DOHH2 (cell line): ENCODE data around the gene MTX2.

Experiments used
- H3F3A ChIP-seq: fragments of 200-600 bp; sonication (generic), shearing (Covaris generic); 2 replicates; pipeline ENCODE4 v1.6.0; 2016; ENCODE audit warnings: antibody characterized with exemption, mild to moderate bottlenecking; ENCODE audit not compliant: control insufficient read depth, insufficient read depth
- H3K27ac ChIP-seq: fragments of 200-600 bp; sonication (generic); 2 replicates; pipeline ENCODE4 v1.5.1; 2014; ENCODE audit warnings: low read depth, mild to moderate bottlenecking, low read length, moderate library complexity
- H3K27me3 ChIP-seq: fragments of 200-600 bp; sonication (generic); 2 replicates; pipeline ENCODE4 v1.6.1; 2014; ENCODE audit warnings: mild to moderate bottlenecking, low read length, mixed read lengths; ENCODE audit not compliant: control insufficient read depth
- H3K36me3 ChIP-seq: fragments of 200-600 bp; sonication (generic); 2 replicates; pipeline ENCODE4 v1.6.1; 2014; ENCODE audit warnings: mild to moderate bottlenecking, low read length, moderate library complexity, mixed read lengths; ENCODE audit not compliant: control insufficient read depth
- H3K4me1 ChIP-seq: fragments of 200-600 bp; sonication (generic); 2 replicates; pipeline ENCODE4 v1.6.1; 2014; ENCODE audit warnings: mild to moderate bottlenecking, low read length, mixed read lengths; ENCODE audit not compliant: control insufficient read depth
- H3K4me2 ChIP-seq: fragments of 200-600 bp; sonication (generic); 2 replicates; pipeline ENCODE4 v1.6.0; 2014; ENCODE audit warnings: mild to moderate bottlenecking, low read length, moderate library complexity
- H3K4me3 ChIP-seq: fragments of 200-600 bp; sonication (generic); 2 replicates; pipeline ENCODE4 v1.5.1; 2014; ENCODE audit warnings: mild to moderate bottlenecking, low read length, mixed read lengths
- H3K79me2 ChIP-seq: fragments of 200-600 bp; sonication (generic); 2 replicates; pipeline ENCODE4 v1.6.1; 2014; ENCODE audit warnings: mild to moderate bottlenecking, low read length, mixed read lengths; ENCODE audit not compliant: control insufficient read depth
- H3K9me2 ChIP-seq: fragments of 200-600 bp; sonication (generic); replicated peaks from 2 replicates; pipeline ENCODE4 v1.6.1; 2014; ENCODE audit warnings: mild to moderate bottlenecking, low read length, mixed read lengths; ENCODE audit not compliant: control insufficient read depth
- H3K9me3 ChIP-seq: fragments of 200-600 bp; sonication (generic); 2 replicates; pipeline ENCODE4 v1.6.1; 2014; ENCODE audit warnings: antibody characterized with exemption, low read length, mixed read lengths; ENCODE audit not compliant: control insufficient read depth, insufficient read depth
- H4K20me1 ChIP-seq: fragments of 200-600 bp; sonication (generic); 2 replicates; pipeline ENCODE4 v1.6.0; 2014; ENCODE audit warnings: low read depth, mild to moderate bottlenecking, antibody characterized with exemption, low read length, moderate library complexity; ENCODE audit not compliant: control insufficient read depth, insufficient read depth
- EZH2phosphoT487 ChIP-seq: fragments of 200-600 bp; sonication (generic); IDR thresholded peaks from 2 replicates; pipeline ENCODE4 v1.6.1; 2017; ENCODE audit warnings: borderline replicate concordance, mild to moderate bottlenecking, antibody characterized with exemption, low read length, moderate library complexity, mixed read lengths
- TF ChIP-seq, protein P1 (sequence below): fragments of 200-600 bp; sonication (generic); IDR thresholded peaks from one replicate; pipeline ENCODE4 v1.5.1; 2014; ENCODE audit warnings: antibody characterized with exemption, mild to moderate bottlenecking, low read depth, low read length; ENCODE audit not compliant: poor library complexity, severe bottlenecking

Gene MTX2

DNA sequence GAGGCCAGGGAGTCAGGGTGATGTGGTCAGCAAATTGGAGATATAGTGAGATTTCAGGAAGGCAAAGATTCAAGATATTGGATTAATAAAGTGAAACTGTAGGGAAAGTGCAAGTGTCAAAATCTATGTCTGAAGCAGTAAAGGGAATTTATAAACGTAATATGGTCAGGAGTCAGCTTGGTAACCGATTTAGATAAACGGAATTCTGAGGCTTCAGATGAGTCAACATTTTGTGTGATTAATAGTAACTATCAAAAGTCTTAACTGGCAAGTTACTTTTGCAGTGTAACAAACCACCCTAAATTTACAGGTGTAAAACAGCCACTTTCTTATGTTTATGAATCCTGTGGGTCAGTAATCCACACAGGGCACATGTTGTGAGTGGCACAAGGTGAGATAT is 10.9 kb downstream of the MTX2 start:
- Histone ChIP-seq H3K4me3 (no peak overlapping the region), H3F3A (no peaks in the 10 kb centered on the region), H3K9me3 (no peaks in the 10 kb centered on the region), H3K4me2 (no peak overlapping the region), H3K27ac (no peak overlapping the region), H3K9me2 (no peaks in the 10 kb centered on the region), H4K20me1 (no peaks in the 10 kb centered on the region), H3K79me2 (peaks cover 72% of the 10 kb centered on the region), H3K27me3 (no peaks in the 10 kb centered on the region), H3K4me1 (peaks cover 10% of the 10 kb centered on the region), H3K36me3 (no peaks in the 10 kb centered on the region)
- TF ChIP-seq, protein P1, sequence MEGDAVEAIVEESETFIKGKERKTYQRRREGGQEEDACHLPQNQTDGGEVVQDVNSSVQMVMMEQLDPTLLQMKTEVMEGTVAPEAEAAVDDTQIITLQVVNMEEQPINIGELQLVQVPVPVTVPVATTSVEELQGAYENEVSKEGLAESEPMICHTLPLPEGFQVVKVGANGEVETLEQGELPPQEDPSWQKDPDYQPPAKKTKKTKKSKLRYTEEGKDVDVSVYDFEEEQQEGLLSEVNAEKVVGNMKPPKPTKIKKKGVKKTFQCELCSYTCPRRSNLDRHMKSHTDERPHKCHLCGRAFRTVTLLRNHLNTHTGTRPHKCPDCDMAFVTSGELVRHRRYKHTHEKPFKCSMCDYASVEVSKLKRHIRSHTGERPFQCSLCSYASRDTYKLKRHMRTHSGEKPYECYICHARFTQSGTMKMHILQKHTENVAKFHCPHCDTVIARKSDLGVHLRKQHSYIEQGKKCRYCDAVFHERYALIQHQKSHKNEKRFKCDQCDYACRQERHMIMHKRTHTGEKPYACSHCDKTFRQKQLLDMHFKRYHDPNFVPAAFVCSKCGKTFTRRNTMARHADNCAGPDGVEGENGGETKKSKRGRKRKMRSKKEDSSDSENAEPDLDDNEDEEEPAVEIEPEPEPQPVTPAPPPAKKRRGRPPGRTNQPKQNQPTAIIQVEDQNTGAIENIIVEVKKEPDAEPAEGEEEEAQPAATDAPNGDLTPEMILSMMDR, result no peak
- TF ChIP-seq EZH2phosphoT487, result no peak

DNA sequence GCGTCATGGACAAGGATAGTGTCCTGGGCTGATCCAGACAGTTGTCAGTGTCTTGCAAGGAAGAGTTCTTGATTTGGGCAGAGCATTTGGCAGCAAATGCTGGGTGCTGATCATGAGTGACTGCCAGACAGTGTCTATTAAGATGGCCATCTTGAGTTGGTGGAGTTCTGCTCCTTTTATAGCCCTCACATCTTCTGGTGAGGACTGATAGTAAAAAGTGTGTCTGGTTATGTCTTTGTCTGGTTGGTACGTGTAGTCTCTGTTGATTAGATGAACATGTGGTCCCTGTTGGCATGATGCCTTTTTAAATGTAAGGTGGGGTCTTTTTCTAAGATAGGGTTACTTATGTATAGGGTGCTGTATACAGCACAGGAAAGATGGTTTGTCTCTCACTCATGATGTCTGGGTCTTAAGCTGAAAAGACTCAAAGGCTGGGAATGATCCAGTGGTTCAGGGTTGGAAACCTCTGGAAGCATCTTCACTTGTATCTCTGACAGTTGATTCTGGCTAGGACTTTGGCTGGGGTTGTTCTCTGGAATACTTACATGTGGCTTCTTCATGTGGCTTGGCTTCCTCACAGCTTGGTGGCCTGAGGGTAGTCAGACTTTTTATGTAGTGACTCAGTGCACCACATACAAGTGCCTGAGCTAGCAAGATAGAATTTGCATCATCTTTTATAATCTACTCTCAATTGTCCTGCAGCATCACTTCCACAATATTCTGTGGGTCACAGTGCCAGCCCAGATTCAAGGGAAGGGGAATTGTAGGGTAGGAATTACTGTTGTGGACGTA is 11.8 kb downstream of the MTX2 start:
- H3K27me3 ChIP-seq, result no peaks in the 10 kb centered on the region
- H3K4me1 ChIP-seq, result peaks cover 10% of the 10 kb centered on the region
- no peaks in the 10 kb centered on the region for H4K20me1 ChIP-seq
- H3K9me2 ChIP-seq, result no peaks in the 10 kb centered on the region
- H3K4me2 ChIP-seq, result no peak overlapping the region
- no peaks in the 10 kb centered on the region for H3K9me3 ChIP-seq
- H3F3A ChIP-seq, result no peaks in the 10 kb centered on the region
- H3K36me3 ChIP-seq, result peaks cover 2% of the 10 kb centered on the region; the same call in 1 of the 2 replicates
- peaks cover 77% of the 10 kb centered on the region for H3K79me2 ChIP-seq
- TF ChIP-seq, protein P1, result no peak
- no peak for TF ChIP-seq EZH2phosphoT487
- no peak overlapping the region for H3K27ac ChIP-seq
- no peak overlapping the region for H3K4me3 ChIP-seq

DNA sequence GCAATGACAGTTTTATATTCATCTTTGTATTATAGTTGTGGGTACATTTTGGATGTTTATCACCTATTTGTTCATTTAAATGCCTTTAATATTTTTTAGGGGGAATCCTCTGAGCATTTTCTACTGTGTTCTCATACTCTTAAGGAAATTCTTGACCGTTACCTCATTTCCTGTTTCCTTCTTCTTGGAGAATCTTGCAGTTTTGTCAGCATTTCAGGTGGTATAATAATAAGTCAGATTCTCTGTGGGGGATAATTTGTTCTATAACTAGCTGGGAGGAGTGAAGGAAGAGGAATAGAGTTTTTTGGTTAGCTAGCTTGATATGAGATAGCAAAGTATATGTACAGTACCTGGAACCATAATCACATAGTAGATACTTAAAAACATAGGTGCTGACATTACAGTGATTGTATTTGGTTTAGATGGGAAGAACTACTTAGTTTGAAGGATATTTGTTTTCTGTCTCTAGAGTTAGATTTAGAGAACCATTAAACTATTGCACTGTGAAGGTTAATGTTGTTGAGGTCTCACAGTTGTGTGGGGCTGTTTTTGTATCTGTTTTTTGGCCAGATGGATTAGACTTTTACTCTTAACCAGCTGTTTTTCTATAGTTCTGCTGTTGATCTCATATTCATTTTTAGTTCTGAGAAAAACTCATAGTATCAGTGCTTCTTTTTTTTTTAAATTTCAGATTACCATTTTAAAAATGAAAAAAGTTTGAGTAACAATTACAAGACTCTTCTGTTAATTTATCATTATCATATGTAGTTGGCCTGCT is 14.2 kb downstream of the MTX2 start:
- Histone ChIP-seq H3K79me2 (peaks cover 88% of the 10 kb centered on the region), H3K4me3 (no peak overlapping the region), H3K9me3 (no peaks in the 10 kb centered on the region), H3K4me1 (peaks cover 10% of the 10 kb centered on the region), H3K9me2 (no peaks in the 10 kb centered on the region), H3K27ac (no peak overlapping the region), H3K4me2 (no peak overlapping the region), H3K36me3 (peaks cover 7% of the 10 kb centered on the region; the same call in 1 of the 2 replicates), H3F3A (no peaks in the 10 kb centered on the region), H4K20me1 (peaks cover 5% of the 10 kb centered on the region; the same call in 1 of the 2 replicates), H3K27me3 (no peaks in the 10 kb centered on the region)
- TF ChIP-seq EZH2phosphoT487, result no peak
- TF ChIP-seq, protein P1, result no peak
